Right renal pelvis (tissue), 4 donors: ENCODE results near the gene ZNF746. TPM values are rescaled to one million over a fixed set of nuclear protein-coding genes. Genes with fewer than 3 reads are reported as not detected.
"Not testable (repeated sequence)": the region's sequence is repeated elsewhere in the genome, so short reads cannot be mapped to it uniquely, and the experiment has no call there.

Source experiments
- DNase-seq, 4 donors: peaks; one replicate each; pipeline ENCODE4 v3.0.0-alpha.2; 2013; ENCODE audit warnings: low read depth in 4 of 4, low spot score in 3 of 4, missing footprints in 1 of 4
- polyA plus RNA-seq, 4 donors: library from polyadenylated mRNA; unstranded; fragments of 120-200 nt; gene quantifications; one replicate each; pipeline ENCODE4 v1.2.1, GENCODE V29; 2013; ENCODE audit not compliant: insufficient read length in 4 of 4

The ZNF746 gene
- 10 to 100 TPM; 13.2 to 15.4 (median 14.8) TPM for polyA plus RNA-seq

DNA sequence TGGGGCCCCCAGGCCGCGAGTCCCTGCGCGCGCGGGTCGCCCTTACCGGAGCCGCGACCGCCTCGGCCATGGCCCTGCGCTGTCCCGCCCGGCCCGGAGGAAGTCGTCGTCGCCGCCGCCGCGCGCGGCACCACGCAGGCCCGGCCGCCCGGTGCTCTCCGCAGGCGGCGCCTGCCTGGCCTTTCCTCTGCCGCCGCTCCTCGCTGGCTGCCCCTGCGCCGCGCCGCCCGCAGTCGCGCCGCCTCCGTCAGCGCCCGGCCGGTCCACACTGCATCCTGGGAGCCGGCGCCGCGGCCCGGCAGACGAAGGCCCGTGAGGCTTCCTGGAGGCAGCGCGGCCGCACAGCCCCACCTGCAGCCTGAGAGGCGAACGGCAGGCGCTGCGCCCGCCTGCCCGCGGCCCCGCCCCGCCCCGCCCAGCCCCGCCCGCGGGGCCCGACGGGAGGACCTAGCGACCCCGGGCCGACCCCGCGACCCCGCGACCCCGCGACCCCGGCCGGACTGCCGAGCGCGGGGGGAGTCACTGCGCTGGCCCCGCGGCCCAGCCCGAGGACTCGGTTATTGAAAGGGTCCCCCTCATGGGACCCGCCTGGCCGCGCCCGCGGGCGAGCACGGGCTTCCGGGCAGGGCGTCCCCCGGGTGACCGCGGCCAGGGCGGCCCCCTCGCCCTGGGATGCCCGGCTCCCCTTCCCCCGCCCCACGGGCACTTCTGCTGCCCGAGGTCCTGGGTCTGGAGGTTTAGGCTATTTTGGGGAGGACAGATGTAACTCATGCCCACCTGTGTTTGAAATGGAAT, at the start of gene ZNF746:
TSS of gene ZNF746 (minus strand) at position 343 of the 795 bp plus-strand sequence. CDS start at position 70, 273 bp downstream.
- DNase-seq, result peak in 2 of 4 donors; percentile 47 to 48

DNA sequence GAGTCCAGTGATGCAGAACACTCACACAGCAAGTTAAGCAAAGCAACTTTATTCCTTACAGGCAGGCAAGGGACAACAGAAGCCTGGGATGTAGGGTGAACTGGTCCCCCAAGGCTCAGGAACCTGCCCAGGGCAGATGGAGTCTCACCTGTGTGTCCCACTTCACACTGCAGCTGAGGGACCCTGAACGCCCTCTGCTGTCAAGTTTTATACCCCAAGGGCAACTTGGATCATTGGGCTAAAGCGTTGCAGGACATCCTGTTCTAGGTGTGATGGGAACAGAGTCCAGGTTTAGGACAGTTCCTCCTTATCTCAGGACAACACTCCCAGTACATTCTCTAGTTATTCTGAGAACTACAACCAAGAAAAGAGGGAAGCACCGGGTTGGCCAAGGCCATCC, 49.5 kb upstream of the ZNF746 start:
- DNase-seq, result no peak

GRCh38 chr7:149546331-149546730, 48.7 kb upstream of the ZNF746 start:
- no peak for DNase-seq

DNA sequence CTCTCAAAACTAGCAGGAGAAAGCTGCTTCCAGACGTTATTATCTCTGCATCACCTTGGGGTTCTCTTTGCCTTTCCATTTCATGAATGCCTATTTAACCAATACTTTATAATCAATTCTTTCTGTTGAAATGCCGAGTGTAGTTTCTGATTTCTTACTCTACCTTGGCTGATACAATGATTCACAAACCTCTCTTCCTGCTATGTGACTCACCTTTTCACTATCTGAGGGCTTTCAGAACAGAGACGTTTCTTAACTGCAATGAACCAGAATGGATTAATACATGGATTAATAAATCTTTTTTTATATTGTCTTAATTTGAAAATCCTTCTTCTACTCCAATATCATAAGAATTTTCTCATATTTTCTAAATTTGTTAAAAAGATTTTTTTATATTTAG, 46.4 kb upstream of the ZNF746 start:
- DNase-seq, result no peak

GRCh38 chr7:149532654-149533053, 35.0 kb upstream of the ZNF746 start:
- no peak for DNase-seq

- no peak for DNase-seq
Observed at GRCh38 chr7:149529136-149529718, 31.6 kb upstream of the ZNF746 start.

GRCh38 chr7:149527414-149527813, 29.8 kb upstream of the ZNF746 start:
- DNase-seq, result no peak

DNA sequence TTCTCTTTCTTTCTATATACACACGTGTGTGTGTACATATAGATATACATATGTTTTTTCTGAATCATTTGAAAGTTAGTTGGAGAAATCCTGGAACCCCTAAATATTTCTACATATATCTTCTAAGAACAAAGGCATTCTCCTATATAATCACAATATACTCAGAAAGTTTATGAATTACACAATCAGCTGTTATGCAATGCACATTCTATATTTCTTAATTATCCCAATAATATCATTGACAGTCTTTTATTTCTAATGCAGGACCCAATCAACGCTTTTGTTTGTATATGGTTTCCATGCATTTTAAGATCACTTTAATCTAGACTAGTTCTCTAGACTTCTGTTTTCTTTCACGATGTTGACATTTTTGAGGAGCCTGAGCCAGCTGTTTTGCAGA, 27.7 kb upstream of the ZNF746 start:
- DNase-seq, result no peak

GRCh38 chr7:149524394-149524793, 26.8 kb upstream of the ZNF746 start:
- no peak for DNase-seq

DNA sequence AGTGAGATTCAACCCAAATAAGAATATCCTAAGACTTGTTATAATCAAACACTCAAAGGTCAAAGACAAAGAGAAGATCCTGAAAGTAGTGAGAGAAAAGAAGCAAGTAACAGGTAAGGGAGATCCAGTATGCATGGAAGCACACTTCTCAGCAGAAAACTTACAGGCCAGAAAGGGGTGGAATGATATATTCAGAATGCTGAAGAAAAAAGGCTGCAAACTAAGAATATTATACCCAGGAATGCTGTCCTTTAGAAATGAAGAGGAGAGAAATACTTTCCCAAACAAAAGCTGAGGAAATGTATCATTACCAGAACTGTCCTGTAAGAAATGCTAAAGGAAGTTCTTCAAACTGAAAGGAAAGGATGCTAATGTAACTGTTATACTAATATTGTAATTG, 12.6 kb upstream of the ZNF746 start:
- DNase-seq, result no peak

DNA sequence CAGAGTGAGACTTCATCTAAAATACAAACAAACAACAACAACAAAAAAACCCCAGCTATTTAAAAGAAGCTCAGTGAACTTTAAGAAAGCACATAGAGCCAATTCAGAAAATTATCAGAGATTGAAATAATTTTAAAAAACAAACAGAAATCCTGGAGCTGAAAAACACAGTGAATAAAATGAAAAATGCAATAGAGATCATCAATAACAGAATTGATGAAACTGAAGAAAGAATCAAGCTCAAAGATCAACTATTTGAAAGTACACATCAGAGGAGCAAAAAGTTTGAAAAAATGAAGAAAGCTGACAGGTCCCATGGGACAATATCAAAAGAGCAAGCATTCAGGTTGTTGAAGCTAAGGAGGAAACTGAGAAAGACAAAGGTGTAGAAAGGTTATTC, 12.2 kb upstream of the ZNF746 start:
- DNase-seq, result no peak

DNA sequence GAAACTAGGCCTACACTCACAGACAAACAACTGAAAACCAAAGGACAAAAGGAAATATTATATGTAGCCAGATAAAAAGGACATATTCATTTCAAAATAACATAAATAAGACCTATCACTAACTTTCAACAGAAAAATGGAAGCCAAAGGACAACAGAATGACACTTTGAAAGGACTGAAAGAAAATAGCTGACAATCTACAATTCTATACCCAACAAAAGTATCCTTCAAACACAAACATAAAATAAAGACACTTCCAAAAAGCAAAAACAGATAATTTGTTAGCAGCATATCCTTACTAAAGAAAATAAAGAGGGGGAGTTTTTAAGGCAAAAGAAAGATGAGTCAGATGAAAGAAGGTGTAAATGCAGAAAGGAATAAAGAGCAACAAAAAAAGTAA, 7.9 kb upstream of the ZNF746 start:
- no peak for DNase-seq

DNA sequence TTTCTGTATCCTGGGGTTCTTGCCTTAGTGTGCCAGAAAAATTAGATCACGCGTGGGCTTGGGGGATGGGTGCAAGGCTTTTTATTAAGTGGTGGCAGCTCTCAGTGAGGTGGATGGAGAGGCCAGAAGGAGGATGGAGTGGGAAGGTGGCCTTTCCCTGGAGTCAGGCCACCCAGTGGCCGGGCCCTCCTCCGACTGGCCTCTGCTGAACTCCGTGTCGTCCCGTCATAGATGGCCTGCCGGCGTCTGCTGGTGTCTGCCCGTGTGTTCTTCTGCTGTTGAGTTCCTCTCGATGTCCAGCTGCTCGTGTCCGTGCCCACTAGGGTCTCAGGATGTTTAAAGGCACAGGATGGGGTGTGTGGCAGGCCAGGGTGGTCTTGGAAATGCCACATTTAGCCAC, 4.0 kb upstream of the ZNF746 start:
- no peak for DNase-seq

DNA sequence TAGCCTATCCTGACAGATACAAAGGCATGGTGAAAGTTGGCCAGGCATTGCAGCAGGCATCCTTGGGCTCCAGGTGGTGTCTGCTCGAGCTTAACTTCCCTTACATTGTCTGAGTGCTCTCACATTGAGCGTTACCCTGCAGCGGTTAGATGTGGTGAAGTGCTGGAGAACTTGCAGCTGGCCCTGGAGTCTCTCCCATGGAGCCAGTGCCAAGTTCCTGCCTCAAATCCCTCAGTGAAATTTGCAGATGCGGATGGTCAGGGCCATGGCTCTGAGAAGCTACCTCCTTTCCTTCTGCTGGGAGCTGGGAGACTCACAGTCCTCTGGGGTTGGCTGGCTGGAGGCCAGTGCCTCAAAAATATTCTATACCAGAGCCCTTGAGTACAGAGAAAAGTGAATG, 3.3 kb upstream of the ZNF746 start:
- no peak for DNase-seq

DNA sequence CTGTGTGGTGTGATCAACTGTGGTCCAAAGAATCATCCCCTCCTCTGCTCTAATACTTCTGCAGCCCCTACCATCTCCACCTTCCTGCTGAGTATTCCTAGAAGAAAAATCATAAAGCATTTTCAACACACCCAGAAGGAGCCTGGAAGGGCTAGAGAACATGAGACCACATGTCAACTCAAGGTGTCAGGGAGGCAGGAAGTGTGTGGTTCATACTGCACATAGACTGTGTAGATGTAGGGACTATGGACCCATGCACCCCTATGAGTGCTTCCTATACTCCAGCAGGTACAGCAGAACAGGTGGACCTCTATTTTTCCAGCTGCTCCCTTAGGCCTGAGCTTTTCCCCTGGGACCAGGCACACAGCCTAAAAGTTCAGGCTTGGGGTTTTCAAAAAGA, 2.6 kb upstream of the ZNF746 start:
- no peak for DNase-seq

DNA sequence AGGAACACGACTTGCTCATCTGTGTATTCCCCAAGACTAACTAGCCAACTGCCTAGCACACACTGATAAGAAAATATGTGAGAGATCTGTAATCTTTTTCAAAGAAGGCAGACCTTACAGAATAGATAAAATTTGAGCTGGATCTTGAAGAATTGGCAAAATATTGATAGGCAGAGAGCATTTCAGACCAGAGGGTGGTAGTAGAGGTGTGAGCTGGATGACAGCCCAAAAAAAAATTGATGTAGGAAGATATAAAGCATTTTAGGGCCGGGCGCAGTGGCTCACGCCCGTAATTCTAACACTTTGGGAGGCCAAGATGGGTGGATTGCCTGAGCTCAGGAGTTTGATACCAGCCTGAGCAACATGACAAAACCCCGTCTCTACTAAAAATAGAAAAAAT, 1.2 kb upstream of the ZNF746 start:
- no peak for DNase-seq

DNA sequence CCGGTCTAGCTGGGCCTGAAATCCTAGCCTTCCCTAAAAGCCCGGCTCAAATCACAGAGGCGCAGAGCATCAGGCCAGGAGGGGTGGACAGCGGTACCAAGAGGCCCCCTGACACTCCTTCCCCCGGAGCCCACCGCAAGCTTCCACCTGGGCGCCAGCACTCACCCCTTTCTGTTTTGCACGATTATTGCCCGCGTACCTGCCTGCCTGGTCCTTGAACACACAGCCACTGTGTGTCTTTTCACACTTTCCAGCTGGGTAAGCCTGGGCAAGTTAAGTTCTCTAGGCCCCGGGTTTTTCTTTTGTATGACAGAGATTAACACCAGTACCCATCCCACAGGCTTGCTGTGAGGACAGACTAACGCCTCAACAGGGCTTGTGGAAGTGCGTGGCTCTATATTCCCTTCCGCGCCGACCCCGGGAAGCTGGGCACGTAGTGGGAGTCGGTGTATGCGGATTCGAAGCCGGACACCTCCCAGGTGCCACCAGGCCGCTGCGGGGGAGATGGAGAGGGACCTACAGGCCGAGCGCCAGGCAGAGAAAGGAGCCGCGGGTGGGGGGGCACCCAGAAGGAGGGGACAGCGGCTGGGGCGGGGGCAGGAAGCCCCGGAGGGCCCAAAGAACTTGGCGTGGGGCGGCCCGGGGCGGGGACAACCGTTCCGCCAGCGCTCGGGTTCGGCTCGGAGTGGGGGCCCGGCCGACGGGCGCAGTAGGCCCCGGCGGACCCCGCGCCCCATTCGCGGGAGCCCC, 792 bp downstream of the ZNF746 start:
- no peak for DNase-seq

DNA sequence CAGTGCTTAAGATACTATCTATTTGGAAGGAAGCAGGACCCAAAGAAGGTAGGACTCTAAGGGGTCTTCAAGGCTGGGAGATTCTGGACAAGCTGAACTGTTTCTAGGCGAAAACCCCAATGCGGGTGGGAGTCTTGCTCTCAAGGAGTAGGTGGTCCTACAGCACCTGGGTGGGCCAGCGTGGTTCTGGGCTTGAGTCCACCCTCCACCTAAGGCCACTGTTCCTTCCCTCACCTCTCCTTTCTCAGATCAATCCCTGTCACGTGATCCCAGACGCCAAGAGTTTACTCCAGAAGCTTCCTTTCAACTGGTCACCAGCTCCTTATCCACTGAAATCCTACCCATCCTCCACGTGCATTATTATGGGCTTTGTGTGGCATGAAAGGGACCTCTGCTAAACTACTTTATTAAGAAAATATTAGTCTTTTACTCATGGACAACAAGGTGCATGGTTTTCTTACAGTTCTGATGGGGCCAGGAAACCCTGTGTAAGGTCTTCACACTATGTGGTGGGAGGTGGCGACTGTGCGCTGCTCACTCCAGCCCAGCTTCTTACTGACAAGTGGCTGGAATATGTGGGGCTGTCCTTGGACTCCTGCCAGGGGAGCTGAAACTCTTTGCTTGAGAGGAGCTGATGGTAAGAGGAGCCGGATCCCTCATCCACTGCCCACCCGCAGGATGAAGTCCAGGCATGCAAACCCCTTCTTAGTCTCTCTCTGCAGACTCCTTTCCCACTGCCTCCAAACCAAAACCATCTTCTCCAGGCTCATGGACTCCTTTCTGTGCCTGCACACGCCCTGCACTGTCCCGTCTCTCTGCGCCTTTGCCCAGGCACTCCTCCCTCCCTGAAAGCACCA, 1.6 kb downstream of the ZNF746 start:
- DNase-seq, result peak; percentile 54 to 70 (median 66)

DNA sequence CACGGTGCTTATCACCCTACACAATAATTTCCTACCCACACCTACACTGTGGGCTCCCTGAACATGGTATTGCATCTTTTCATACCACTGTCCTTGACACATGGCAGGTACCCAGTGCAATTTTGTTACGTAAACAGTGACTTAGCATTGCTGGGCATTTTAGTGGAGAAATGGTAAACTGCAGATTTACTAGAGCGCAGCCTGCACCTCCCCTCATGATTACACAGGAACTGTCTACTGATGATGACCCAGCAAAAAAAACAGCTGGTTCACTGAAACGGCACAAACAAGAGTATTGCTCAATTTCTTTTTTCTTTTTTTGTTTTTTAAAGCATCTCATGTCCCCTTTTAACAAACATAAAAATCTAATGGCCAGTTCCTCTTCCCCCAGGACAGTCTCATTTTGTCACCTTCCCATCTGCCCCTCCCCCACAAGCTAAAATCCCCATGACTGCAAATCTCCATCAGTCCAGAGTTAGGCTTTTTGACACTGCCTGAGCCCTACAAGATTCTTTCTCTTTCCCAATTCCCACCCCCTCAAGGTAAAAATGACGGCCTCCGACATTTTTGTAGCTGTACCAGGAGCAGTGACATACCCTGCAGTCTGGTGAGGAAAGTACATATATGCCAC, 2.8 kb downstream of the ZNF746 start:
- DNase-seq, result no peak

- DNase-seq, result not testable (repeated sequence)
Observed at GRCh38 chr7:149493975-149494374, 3.6 kb downstream of the ZNF746 start.
